ENCODE measurements around the gene CINP.

CINP gene

DNA sequence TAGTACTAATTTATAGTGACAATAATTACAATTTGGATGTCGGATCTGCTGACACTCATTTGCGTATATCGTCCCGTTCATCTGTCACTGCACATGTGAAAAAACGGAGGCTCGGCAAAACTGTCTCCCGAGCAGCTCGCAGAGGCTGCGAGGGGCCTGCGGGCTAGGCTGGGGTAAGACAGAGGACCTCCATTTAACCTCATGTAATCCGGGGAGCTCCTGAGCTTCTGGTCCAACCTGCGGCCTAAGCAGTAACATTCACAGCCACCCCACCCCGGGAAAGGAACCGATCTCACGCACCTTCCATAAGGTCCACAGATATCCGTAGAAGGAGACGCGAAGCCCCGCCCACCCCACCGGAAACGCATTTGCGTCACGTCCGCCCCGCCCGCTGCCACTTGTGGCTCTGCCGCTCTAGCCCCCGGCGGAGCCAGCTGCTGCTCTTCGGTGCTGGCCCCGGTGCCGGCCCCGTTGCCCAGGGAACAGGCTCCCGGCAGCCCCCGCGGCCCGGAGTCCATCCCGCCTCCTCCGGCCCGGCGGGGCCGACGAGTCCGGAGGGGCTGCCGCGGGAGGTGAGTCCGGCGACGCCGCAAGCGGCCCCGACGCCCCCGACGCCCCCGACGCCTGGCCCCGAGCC is at the start of gene CINP, which contains the start of gene TECPR2:
CINP (minus strand) TSS at position 346 of the 637 bp plus-strand sequence; CDS start at position 307, 39 bp downstream.
TECPR2 (plus strand) TSS at position 397 of the 637 bp plus-strand sequence. CDS start 13,781 bp downstream, outside the sequence.
- DNase-seq, result peak; percentile 95

DNA sequence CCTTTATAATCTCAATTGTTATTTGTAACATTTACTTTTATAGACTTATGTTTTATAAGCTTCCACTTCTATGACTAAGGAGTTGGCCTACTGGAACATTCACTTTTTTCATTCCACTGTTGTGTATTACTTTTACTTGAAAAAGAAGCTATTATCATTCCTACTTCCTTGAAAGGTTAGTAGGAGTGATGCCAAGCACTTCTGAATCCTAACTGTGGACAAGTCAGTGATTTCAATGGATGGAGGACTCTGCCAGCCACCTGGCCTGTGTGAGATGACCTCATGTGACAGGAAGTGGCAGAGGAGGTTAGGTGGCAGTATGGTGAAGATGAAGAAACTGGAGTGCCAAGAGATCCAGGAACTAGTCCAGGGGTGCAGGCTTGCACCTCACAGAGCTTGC is 46.0 kb upstream of the CINP start:
- no peak for DNase-seq

DNA sequence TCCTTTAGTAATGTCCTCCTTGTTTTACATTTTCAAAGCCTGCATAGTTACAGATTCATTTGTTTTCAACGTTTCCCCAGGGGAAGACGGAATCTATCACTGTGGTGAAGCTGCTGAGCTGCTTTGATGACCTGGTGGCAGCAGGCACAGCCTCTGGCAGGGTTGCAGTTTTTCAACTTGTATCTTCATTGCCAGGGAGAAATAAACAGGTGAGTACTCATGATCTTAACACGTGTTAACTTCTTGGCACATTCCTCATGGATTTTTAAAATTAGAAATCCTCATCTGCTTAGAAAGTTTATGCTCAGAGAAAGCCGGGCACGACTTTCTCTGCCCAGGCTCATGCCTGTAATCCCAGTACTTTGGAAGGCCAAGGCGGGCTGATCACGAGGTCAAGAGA is 44.6 kb upstream of the CINP start:
- DNase-seq, result no peak

DNA sequence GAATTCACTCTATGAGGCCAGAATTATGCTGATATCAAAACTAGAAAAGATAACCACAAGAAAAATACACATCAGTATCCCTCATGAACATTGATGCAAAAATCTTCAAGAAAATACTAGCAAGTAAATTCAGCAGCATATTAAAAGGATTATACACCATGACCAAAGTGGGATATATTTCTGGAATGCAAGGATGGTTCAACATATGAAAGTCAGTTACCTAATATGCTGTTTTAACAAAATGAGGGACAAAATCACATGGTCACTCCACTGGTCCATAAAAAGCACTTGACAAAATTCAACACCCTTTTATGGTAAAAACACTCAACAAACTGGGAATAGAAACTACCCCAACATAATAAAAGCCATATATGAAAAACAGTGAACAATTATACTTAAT is 40.3 kb upstream of the CINP start:
- no peak for DNase-seq

DNA sequence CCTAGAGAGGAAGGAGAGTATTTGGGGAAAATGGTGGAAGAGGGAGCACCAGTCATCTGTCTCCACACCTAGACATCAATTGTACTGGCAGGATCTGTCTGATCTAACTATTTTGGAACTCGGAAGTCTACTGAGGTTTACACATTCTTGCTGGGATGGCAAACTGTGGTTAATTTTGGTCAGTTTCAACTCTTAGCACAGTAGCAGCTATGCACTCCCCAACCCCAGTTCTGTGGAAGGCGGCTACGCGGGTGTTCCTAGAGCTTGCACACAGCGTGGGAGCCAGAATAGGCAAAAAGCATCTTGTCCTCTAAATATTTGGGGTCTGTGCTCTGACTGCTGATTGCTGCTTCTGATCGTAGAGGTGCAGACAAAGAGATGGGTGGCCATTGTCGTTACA is 33.8 kb upstream of the CINP start:
- DNase-seq, result no peak

DNA sequence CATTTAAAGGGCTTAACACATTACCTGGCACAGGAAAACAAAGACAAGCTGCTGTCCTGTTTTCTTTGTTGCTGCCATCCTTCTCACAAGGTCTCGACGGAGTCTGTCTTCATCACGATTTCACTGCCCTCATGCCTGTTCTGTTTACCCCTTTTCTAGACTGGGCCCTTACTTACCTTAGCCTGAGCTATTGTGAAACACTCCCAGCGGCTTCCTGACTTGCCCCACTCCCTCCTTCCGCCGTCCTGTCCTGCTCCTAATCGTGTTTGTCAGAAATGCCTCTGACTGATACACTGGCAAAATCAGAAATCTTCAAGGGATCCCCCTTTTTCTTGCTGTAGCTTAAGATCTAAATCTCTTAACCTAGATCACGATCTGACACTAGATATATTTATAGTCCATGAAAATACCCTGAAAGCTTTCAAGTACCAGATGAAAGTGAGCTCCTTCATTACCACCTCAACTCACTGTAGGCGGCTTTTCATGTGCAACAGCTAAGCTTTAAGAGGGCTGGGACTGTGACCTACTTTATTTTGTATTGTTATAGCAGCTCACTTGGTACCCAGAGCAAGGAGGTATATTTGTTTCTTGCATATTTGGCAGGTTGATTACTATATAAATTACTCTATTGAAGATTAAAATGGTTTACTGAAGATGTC is 32.2 kb upstream of the CINP start:
- DNase-seq, result no peak

DNA sequence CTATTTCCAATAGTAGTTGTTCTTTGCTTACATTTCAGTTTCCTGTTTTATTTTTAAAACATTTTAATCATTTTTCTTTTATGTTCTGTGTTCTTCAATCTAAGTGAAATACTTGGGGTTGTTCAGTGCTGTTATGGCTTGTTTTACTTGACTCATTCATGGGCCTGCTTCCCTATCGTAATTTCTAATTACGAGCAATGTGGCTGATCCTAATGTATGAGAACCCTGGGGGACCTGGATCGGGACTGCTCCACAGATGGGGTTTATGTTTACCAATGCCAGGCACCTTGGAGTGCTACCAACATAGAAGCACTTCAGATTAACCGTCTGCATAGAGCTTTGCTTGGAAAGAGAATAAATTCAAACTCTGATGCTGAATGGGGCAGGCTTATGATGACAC is 29.8 kb upstream of the CINP start:
- DNase-seq, result peak; percentile 72

DNA sequence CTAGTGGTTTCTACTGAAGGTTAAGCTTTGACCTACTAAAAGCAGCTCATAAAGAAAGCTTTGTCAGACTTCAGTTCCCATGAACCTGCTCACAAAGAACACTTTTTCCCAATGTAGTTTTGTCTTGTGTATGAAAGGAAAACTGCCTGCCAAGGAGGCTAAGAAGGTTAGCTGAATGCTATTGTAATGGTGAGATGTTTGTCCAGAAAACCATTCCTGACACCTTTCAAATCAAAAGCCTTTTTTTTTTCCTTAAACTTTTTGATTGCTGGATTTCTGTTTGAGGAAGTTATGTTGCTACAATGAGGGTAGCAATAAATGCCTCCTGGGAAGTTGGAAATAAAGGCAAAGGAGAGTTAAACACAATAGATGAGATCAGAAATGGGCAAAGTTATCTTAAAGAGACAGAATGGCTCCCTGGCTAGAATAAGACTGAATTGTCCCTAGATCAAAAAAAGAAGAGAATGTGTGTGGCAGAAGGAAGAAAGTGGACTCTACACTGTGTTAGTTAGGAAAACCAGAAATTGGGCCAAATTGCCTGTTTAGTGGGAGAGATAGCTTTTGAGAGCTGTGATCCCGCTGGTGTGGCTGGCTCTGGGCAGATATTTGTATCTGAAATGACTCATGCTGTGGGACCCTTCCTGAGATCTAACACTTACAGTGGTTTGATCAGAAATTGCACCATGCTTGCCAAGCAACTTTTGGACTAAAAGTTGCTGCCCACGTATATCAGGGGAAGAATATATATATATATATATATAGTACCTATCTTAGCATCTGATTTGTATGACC is 27.6 kb upstream of the CINP start:
- no peak for DNase-seq

DNA sequence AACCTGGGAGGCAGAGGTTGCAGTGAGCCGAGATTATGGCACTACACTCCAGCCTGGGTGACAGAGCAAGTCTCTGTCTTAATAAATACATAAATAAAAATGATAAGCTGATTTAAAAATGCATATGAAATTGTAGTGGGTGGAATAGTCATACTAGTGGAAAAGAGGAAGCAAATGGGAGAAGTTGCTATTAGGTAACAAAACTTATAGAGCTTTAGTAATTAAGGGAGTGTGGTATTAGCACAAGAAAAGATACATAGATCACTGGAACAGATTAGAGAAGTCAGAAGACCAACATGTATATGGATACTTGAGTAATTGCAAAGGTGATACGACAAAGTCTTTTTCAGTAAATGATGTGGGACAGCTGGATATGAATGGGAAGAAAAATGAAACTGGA is 26.6 kb upstream of the CINP start:
- DNase-seq, result no peak

DNA sequence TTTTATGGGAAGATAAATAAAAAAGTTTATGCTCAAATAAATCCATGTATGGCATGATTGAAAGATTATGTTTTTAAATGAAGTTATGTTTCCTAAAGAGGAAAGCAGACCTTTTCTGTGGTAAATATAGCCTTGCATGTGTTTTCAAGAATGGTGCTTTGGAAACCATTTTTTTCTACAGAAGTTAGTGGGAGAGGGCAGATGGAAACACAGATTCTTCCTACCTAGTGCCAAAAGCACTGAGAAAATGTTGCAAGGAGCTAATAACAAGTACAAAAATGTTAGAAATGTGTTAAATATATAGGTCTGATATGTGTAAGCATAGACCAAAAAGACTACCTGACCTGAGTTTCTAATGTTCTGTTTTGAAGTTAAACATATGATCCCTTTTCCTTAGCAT is 24.4 kb upstream of the CINP start:
- no peak for DNase-seq

DNA sequence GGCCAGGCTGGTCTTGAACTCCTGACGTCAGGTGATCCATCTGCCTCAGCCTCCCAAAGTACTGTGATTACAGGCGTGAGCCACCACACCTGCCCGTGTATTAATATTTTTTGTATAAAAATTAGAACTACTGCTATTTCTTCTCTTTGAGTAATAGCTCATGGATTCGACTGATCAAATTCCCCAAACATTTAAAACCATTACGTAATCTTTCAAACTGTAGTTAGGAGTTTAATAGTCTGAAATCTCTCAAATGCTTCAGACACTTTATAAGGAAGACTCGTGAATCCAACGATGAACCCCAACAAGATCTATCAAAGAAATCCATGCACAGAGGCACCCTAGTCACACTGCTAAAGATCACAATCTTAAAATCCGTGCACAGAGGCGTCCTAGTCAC is 16.1 kb upstream of the CINP start:
- no peak for DNase-seq

DNA sequence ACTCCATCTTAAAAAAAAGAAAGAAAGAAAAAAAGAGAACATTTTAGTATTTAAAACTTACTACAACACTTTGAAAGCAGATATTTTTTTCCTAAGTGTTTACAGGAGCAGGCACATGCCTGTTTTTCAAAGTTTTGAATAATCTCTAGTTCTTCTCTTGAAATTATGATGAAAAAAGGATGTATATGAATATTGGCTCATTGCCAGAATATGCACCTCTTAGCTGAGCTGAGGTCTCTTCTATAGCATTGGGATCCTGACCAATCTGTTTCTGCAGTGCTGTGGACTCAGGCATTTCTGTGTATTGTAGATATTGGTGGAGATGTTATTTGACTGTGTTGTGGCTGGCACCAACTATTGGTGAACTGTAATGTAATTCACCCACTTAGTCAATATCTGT is 15.0 kb upstream of the CINP start:
- DNase-seq, result no peak

DNA sequence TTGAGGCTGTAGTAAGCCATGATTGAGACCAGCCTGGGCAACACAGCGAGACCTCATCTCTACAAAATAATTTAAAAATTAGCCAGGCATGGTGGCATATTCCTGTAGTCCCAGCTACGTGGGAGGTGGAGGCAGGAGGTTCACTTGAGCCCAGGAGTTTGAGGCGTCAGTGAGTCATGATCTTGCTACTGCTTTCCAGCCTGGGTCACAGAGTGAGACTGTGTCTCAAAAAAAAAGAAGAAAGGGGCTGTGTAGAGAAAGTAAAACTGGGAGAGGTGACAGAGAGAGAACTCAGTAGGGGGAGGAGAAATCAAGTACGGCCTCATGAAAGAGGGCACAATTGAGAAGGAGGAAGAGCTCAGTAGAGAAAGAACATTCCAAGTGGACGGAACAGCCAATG is 12.4 kb upstream of the CINP start:
- DNase-seq, result no peak

DNA sequence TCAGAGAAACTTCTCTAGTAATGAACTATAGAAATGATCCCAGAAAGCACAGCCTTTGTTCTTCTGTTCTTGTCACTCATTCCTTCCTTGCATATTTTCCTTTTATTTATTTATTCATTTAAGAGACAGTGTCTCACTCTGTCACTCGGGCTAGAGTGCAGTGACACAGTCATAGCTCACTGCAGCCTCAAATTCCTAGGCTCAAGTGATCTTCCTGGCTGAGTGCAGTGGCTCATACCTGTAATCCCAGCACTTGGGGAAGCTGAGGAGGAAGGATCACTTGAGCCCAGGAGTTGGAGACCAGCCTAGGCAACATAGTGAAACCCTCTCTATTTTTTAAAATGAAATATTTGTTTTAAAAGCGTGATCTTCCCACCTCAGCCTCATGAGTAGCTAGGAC is 11.6 kb upstream of the CINP start:
- DNase-seq, result no peak

DNA sequence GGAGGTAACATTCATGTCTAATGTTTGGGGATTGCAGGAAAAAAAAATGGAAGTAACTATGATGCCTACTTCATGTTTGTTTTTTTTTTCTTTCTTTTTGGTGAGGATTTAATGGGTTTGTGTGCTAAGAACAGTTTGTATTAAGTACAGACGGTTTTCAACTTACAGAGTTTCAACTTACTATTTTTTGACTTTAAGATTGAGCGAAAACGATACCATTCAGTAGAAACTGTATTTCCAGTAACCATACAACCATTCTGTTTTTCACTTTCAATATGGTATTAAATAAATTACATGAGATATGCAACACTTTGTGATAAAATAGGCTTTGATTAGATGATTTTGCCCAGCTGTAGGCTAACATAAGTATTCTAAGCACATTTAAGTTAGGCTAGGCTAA is 10.4 kb upstream of the CINP start:
- DNase-seq, result no peak

DNA sequence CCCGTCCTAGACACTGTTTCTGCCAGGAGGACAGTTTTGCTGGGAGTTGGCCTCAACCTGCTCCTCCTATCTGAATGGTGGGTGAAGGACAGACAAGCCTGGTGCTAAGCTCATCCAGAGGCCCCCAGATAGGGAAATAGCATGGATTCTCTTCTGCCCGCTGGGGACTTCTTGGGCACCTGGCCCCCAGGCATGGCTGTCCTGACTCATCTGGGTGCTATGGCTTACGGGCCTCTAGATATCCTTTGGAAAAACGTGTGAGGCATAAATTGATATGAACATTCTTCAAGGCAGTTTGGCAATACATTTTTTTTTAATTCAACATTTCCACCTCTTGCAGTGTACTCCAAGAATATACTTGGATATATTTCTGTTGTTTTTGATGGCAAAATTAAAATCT is 8.7 kb upstream of the CINP start:
- no peak for DNase-seq

DNA sequence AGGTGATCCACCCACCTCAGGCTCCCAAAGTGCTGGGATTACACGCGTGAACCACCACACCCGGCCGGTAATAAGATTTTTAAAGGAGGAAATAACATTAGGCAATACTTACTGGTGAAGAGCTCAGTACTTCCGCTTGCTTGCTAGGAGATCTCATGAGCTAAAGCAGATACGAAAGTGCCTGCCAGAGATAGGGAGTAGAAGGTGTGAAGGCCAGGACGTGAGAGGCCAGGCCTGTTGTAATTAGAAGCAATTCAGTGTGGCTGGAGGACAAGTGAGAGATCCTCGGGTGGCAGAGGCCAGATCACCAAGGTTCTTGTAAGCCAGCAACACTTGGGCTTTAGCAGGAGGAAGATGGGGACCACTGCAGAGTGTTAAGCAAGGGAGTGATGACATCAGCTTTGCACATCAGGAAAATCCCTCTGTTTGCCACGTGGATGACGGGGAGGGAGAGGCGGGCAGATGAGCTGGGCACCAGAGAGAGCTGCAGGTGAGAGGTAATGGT is 7.7 kb upstream of the CINP start:
- no peak for DNase-seq

DNA sequence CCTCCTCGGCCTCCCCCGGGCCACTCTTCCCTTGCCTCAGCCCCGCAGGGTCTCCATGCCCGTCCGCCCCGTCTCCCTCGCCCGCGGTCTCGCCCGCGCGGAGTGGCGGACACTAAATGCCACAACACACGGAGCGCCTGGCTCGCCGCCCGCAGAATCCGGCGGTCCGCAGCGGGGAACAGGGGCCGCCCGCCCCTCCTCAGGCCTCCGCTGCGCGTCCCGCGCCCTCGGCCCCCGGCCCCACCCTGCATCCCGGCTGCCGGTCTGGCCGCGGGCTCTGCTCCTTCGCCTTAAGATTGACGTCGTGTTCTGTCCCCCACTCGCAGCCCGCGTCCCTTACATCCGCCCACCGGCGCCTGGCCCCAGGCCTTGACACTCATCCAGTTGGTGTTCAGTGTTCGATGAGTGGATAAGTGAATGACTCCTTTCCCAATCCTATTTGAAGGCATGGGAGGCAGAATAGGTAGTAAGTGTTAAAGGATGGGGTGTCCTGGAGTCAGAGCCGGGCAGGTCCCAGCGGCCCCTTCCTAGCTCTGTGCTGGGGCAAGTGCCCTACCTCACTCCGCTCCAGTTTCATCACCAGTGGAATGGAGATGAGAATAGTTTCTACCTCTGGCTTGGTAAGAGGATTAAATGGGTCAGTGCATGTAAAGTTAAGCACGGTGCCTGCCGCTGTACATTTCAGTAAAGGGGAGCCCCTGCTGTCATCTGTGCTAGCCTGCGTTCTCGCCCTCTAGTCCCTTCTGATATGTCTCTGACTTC is 673 bp upstream of the CINP start:
- DNase-seq, result peak; percentile 42

DNA sequence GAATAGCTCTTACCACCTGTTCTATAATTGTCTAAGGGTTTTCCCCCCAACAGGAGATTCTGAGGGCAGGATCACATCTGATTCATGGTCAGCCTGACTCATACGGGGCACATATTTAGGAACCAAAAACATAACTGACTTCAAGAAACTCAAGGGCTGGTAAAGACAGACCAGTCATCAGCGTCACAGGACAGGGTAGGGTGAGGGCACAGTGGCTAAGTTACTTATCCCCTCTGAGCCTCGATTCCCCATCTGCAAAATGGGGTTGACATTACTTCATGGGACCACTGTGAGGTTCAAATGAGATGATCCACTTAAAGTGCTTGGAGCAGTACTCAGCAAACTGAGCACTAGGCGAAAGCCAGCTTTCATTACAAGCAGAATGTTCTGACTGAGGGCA is 606 bp downstream of the CINP start:
- DNase-seq, result no peak

DNA sequence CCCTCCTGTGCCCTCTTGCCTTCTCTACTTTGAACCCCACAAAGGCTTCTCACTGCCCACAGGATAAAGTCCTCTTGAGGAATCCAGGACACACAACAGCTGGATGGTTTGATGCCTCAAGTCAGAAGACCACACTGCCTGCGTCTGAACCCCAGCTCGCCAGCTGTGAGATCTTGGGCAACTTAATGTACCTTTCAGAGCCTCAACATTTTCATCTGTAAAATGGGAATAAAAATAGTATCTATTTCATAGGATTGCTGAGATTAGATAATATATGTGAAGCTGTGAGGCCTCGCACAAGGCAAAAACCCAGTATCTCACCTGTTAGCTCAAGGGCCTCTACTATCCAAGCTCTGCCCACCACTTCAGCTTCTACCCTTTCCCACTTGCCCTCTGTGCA is 2.3 kb downstream of the CINP start:
- DNase-seq, result no peak

DNA sequence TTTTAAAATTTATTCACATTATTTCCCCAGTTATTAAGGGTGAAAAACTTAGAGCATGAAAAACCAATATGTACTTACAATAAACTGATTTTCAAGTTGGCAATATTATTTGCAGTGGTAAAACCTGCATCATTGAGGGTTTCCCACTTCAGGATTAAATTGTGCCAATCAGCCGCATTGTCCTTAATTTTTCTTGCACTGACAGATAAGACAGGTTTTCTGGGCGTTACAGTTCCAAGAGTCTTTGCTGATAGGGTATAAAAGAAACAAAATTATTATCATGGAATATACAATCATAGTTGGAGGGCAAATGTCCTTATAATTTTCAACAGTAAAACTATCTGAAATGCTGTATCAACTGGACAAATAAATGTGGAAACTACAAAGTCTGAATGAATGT is 3.3 kb downstream of the CINP start:
- DNase-seq, result no peak

DNA sequence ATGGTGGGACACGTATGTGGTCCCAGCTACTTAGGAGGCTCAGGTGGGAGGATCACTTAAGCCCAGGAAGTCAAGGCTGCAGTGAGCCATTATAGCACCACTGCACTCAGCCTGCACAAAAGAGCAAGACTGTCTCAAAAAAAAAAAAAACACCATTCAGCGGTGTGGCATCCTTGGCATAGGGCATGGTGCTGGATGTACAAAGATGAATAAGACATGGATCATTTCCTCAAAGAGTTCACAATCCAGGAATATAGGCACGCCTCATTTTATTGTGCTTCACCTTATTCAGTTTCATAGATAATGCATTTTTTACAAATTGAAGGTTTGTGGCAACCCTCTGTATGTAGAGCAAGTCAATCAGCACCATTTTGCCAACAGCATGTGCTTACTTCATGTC is 6.4 kb downstream of the CINP start:
- no peak for DNase-seq

DNA sequence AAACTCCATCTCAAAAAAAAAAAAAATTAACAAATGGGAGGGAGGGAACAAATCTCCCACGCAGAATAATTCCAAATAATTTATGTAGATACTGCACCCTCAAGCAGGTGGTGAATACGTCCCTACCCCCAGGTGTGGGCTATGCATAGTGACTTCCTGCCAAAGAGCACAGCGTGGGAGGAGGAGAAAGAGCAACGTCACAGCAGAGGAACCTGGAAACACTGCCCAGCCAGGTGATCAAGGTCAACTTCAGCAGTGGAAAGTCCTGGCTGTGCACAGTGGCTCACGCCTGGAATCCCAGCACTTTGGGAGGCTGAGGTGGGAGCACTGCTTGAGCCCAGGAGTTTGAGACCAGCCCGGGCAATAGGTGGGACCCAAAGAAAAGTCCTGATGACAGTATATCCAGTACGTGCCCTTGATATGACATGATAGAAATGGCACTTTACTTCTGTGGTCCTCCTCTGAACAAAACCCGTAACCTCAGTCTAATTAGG is 9.5 kb downstream of the CINP start:
- no peak for DNase-seq
